Measurements from ENCODE around the gene TMEM179.
"Not testable (repeated sequence)": the region's sequence is repeated elsewhere in the genome, so short reads cannot be mapped to it uniquely, and the experiment has no call there.

DNA sequence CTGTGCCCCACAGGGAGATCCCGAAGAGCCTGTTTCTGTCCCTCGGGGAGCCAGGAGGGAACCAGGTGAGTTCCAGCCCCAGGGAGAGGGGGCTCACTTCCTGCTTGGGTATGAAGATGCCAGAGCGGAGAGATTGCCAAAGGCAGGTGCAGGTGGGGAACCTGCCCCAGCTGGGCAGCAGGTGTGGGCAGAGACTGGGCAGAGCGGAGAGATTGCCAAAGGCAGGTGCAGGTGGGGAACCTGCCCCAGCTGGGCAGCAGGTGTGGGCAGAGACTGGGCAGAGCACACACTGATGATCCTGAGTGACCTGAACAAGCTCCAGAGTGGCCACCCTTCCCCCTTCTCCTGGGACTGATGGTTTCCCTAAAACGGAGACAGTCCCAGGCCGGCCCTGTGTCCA is 24.6 kb downstream of the TMEM179 start:
- not testable (repeated sequence) for TF ChIP-seq CBFB (CRISPR knock-in tag; IDR thresholded peaks at IDR 0.05); NFATC3 (CRISPR knock-in tag; IDR thresholded peaks at IDR 0.05); ZC3H4 (CRISPR knock-in tag; IDR thresholded peaks at IDR 0.05; ENCODE audit: borderline replicate concordance); SP1 (IDR thresholded peaks at IDR 0.05); SP1 (CRISPR knock-in tag; IDR thresholded peaks at IDR 0.05)
- TF ChIP-seq, protein P1, sequence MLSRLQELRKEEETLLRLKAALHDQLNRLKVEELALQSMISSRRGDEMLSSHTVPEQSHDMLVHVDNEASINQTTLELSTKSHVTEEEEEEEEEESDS (CRISPR knock-in tag; IDR thresholded peaks at IDR 0.05; ENCODE audit: borderline replicate concordance) = not testable (repeated sequence)
- TF ChIP-seq, protein P2, sequence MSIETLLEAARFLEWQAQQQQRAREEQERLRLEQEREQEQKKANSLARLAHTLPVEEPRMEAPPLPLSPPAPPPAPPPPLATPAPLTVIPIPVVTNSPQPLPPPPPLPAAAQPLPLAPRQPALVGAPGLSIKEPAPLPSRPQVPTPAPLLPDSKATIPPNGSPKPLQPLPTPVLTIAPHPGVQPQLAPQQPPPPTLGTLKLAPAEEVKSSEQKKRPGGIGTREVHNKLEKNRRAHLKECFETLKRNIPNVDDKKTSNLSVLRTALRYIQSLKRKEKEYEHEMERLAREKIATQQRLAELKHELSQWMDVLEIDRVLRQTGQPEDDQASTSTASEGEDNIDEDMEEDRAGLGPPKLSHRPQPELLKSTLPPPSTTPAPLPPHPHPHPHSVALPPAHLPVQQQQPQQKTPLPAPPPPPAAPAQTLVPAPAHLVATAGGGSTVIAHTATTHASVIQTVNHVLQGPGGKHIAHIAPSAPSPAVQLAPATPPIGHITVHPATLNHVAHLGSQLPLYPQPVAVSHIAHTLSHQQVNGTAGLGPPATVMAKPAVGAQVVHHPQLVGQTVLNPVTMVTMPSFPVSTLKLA (IDR thresholded peaks at IDR 0.05) = not testable (repeated sequence)

All from HepG2 (cell line).